ENCODE measurements around the gene IFNA13.
A peak's percentile ranks its signal among the peaks of the same experiment; 100 is the strongest.
"Not testable (repeated sequence)": the region's sequence is repeated elsewhere in the genome, so short reads cannot be mapped to it uniquely, and the experiment has no call there.

The IFNA13 gene

GRCh38 chr9:21367957-21368356, at the start of gene IFNA13:
IFNA13 (minus strand) TSS chr9:21368057; CDS start chr9:21368010, 47 bp downstream.
- in situ Hi-C loops (cut with MboI; ENCODE audit: low pct_unique_long_range_greater_than_20kb, low sequenced_read_pairs) = no loop called here
- DNase-seq = no peak

- in situ Hi-C loops (cut with MboI; ENCODE audit: low pct_unique_long_range_greater_than_20kb, low sequenced_read_pairs) = no loop called here
- DNase-seq = no peak
Measured at GRCh38 chr9:21415493-21416267, 47.8 kb upstream of the IFNA13 start.

GRCh38 chr9:21414220-21414940, 46.5 kb upstream of the IFNA13 start:
- DNase-seq = no peak
- in situ Hi-C loops (cut with MboI; ENCODE audit: low pct_unique_long_range_greater_than_20kb, low sequenced_read_pairs) = no loop called here

- no peak for DNase-seq
- in situ Hi-C loops (cut with MboI; ENCODE audit: low pct_unique_long_range_greater_than_20kb, low sequenced_read_pairs) = no loop called here
Measured at GRCh38 chr9:21413624-21414023, 45.8 kb upstream of the IFNA13 start.

- in situ Hi-C loops (cut with MboI; ENCODE audit: low pct_unique_long_range_greater_than_20kb, low sequenced_read_pairs) = no loop called here
- no peak for DNase-seq
Measured at GRCh38 chr9:21413151-21413550, 45.3 kb upstream of the IFNA13 start.

GRCh38 chr9:21412107-21412506, 44.2 kb upstream of the IFNA13 start:
- no peak for DNase-seq
- in situ Hi-C loops (cut with MboI; ENCODE audit: low pct_unique_long_range_greater_than_20kb, low sequenced_read_pairs) = no loop called here

- in situ Hi-C loops (cut with MboI; ENCODE audit: low pct_unique_long_range_greater_than_20kb, low sequenced_read_pairs) = no loop called here
- no peak for DNase-seq
Measured at GRCh38 chr9:21408817-21409216, 41.0 kb upstream of the IFNA13 start, which contains the start of gene IFNA8. IFNA8 (plus strand) TSS chr9:21409117; CDS start chr9:21409177, 60 bp downstream.

- in situ Hi-C loops (cut with MboI; ENCODE audit: low pct_unique_long_range_greater_than_20kb, low sequenced_read_pairs) = no loop called here
- DNase-seq = no peak
Measured at GRCh38 chr9:21404146-21404545, 36.3 kb upstream of the IFNA13 start.

- DNase-seq = no peak
- in situ Hi-C loops (cut with MboI; ENCODE audit: low pct_unique_long_range_greater_than_20kb, low sequenced_read_pairs) = no loop called here
Measured at GRCh38 chr9:21402386-21403251, 34.8 kb upstream of the IFNA13 start.

GRCh38 chr9:21399956-21400355, 32.1 kb upstream of the IFNA13 start:
- in situ Hi-C loops (cut with MboI; ENCODE audit: low pct_unique_long_range_greater_than_20kb, low sequenced_read_pairs) = no loop called here
- DNase-seq = no peak

GRCh38 chr9:21398955-21399489, 31.2 kb upstream of the IFNA13 start:
- in situ Hi-C loops (cut with MboI; ENCODE audit: low pct_unique_long_range_greater_than_20kb, low sequenced_read_pairs) = no loop called here
- no peak for DNase-seq

- DNase-seq = peak; percentile 64
- in situ Hi-C loops (cut with MboI; ENCODE audit: low pct_unique_long_range_greater_than_20kb, low sequenced_read_pairs) = no loop called here
Measured at GRCh38 chr9:21395778-21396717, 28.2 kb upstream of the IFNA13 start.

GRCh38 chr9:21392270-21392669, 24.4 kb upstream of the IFNA13 start:
- peak; percentile 54 for DNase-seq
- in situ Hi-C loops (cut with MboI; ENCODE audit: low pct_unique_long_range_greater_than_20kb, low sequenced_read_pairs) = no loop called here

- in situ Hi-C loops (cut with MboI; ENCODE audit: low pct_unique_long_range_greater_than_20kb, low sequenced_read_pairs) = no loop called here
- DNase-seq = peak; percentile 89
Measured at GRCh38 chr9:21385131-21385670, 17.3 kb upstream of the IFNA13 start, which contains the start of gene IFNA2. IFNA2 (minus strand) TSS chr9:21385398; CDS start chr9:21385329, 69 bp downstream.

GRCh38 chr9:21383627-21384026, 15.8 kb upstream of the IFNA13 start:
- in situ Hi-C loops (cut with MboI; ENCODE audit: low pct_unique_long_range_greater_than_20kb, low sequenced_read_pairs) = no loop called here
- peak; percentile 58 for DNase-seq

- peak; percentile 73 for DNase-seq
- in situ Hi-C loops (cut with MboI; ENCODE audit: low pct_unique_long_range_greater_than_20kb, low sequenced_read_pairs) = no loop called here
Measured at GRCh38 chr9:21381448-21382339, 13.8 kb upstream of the IFNA13 start.

- in situ Hi-C loops (cut with MboI; ENCODE audit: low pct_unique_long_range_greater_than_20kb, low sequenced_read_pairs); DNase-seq: not testable (repeated sequence)
Measured at GRCh38 chr9:21371467-21371866, 3.6 kb upstream of the IFNA13 start.

Measured in KBM-7 (cell line).